Activated T-helper 9 cell treated with anti-CD3 and anti-CD28 coated beads, Interleukin-2, amount 50 U/mL, for 16 hours (primary cell): ENCODE data around the gene PHF1.
A peak's percentile ranks its signal among the peaks of the same experiment; 100 is the strongest.
"Not testable (repeated sequence)": the region's sequence is repeated elsewhere in the genome, so short reads cannot be mapped to it uniquely, and the experiment has no call there.

Experiments used
- DNase-seq: peaks from one replicate; pipeline ENCODE4 v3.0.0-alpha.2; 2020; ENCODE audit warnings: low read depth

The PHF1 gene

DNA sequence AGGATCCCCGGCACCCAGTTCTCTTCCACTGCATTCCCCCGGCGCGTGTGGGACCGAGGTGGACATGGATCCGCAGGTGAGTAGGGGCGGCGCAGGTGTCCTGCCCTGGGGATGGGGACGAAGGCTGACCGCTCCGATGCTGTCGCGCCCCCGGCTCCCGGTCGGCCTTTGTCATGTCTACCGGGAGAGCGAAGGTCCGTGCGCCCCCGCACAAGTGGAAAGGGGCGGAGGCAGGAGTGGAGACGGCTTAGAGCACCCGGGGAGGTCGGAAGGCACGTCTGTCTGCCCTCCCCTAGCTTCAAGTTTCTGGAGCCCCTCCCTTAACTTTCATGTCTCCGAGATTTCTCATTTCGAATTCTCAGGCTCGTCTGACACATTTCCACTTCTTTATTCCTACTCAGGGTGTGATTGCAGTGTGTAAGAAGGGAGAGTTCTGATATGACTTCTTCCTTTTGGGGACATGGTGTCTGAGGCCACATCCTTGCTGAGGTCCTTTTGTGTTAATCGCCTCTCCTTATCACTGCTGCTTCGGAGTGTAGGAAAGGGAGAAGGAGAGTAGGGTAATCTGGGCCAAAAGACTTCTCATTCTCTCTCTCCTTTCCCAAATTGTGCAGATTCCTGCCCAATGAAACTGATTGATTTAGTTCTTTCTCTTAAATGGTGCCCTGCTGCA is 18.8 kb upstream of the PHF1 start:
- DNase-seq, result no peak

DNA sequence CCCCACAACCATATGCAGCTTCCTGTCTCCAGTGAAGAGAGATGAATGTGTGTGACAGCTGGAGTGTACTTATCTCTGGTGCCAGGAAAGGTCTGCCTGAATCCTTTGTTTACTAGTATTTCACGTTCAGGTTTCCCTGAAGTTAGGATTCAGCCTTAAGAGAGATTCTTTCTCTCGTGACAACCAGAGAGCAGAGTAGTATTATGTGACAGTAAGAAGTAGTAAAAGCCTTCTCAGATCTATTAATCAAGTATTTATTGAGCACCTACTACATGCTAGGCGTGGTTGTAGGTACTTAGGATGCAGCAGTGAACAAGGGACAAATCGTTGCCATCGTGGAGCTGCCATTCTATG is 18.2 kb upstream of the PHF1 start:
- DNase-seq, result no peak

DNA sequence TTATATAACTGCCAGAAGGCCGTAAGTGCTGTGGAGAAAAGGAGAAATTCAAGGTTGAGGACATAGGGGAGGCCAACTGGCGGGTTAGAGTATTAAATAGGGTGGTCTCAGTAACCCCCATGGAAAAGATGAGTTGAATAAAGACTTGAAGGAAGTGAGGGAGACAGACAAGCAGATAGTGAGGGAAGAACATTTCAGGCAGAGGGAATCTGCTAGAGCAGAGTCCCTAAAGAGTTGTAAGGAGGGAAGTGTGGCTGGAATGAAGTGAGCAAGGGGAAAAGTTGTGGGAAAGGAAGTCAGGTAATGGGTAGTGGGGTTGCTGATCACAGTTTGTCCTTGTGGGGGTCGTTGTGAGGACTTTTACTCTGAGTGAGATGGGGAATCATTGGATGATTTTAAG is 17.8 kb upstream of the PHF1 start:
- DNase-seq, result no peak

DNA sequence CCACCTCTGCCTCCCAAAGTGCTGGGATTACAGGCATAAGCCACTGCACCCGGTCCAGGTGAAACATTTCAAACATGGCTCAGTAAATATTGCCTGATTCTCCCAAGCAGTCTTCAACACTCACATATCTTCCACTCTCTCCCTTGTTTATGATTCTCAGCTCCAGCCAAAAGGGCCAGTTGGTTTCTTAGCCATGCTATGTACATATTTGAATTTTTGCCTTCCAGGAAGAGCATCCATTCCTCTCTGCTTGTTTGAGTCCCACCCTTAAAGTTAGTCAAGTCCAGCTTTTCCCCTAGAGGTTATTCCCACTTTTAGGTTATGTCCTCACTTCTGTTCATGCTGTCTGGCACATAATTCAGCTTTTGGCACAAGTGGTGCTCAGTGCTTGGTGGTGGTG is 13.3 kb upstream of the PHF1 start:
- no peak for DNase-seq

DNA sequence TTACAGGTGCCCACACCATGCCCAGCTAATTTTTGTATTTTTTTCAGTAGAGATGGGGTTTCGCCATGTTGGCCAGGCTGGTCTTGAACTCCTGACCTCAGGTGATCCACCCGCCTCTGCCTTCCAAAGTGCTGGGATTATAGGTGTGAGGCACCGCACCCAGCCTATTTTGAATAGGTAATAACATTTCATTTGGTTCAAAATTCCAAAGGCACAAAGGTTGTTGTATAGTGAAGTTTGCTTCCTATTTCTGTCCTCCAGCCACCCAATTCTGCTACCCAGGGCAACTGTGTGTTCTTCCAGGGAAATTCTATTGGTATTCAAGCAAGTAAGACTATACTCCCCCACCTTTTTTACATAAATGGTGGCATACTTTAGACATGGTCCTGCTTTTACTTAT is 12.2 kb upstream of the PHF1 start:
- DNase-seq, result not testable (repeated sequence)

DNA sequence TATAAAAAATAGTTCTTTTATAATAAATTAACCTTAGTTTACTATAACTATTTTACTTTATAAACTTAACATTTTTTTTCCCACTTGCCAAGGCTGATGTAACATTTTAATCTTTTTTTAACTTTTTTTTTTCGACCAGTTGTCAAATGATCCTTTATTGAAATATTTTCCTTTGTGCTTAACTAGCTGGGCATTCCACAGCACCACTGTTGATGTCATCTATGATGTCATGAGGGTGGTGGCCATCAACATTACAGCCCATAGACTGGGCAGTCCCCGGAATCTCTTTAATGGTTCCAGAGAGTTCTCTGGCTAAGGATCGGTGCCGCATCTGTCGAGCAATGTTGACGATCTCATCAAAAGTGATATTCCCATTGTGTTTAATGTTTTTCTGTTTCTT is 10.9 kb upstream of the PHF1 start:
- DNase-seq, result not testable (repeated sequence)

DNA sequence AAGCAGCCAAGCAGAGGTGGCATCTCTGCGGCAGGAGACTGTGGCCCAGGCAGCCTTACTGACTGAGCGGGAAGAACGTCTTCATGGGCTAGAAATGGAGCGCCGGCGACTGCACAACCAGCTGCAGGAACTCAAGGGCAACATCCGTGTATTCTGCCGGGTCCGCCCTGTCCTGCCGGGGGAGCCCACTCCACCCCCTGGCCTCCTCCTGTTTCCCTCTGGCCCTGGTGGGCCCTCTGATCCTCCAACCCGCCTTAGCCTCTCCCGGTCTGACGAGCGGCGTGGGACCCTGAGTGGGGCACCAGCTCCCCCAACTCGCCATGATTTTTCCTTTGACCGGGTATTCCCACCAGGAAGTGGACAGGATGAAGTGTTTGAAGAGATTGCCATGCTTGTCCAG is 5.9 kb upstream of the PHF1 start:
- no peak for DNase-seq

DNA sequence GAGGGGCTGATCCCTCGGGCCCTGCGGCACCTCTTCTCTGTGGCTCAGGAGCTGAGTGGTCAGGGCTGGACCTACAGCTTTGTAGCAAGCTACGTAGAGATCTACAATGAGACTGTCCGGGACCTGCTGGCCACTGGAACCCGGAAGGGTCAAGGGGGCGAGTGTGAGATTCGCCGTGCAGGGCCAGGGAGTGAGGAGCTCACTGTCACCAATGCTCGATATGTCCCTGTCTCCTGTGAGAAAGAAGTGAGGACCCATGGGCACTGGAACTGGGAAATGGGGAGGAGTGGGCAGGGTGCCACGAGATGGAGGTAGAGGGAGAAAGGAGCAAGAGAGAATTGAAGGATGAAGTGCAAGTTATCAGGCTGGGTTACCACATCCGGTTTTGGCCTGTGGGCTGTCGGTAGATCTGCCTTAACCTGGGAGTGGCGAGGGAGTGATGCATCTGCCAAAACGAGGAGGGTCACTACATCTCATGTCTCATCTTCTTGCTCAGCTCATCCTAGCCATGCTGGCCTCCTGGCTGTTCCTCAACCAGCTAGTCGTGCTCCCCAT is 5.4 kb upstream of the PHF1 start:
- no peak for DNase-seq

DNA sequence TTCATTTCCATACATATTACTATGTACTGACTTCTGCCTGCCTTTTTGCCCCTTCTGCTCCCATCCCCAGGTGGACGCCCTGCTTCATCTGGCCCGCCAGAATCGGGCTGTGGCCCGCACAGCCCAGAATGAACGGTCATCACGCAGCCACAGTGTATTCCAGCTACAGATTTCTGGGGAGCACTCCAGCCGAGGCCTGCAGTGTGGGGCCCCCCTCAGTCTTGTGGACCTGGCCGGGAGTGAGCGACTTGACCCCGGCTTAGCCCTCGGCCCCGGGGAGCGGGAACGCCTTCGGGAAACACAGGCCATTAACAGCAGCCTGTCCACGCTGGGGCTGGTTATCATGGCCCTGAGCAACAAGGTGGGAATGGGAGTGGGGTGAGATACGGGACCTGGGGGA is 4.7 kb upstream of the PHF1 start:
- no peak for DNase-seq

DNA sequence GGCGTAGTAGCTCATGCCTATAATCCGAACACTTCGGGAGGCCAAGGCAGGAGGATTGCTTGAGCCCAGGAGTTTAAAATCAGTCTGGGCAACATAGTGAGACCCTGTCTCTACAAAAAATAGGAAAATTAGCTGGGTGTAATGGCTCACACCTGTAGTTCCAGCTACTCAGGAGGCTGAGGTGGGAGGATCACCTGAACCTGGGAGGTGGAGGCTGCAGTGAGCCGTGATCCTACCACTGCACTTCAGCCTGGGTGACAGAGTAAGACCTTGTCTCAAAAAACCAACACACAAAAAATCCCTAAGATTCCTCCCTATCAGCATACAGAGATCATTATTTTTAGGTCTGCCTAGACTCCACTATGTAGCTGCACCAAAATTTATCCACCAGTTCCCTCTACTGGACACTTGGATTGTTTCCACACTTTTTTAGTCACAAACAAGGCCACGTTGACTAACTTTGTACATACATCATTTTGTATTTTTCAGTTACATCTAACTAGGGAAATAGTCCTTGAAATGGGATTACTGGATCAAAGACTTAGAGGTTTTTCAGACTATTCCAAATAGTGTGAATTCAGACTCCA is 3.6 kb upstream of the PHF1 start:
- DNase-seq, result no peak

DNA sequence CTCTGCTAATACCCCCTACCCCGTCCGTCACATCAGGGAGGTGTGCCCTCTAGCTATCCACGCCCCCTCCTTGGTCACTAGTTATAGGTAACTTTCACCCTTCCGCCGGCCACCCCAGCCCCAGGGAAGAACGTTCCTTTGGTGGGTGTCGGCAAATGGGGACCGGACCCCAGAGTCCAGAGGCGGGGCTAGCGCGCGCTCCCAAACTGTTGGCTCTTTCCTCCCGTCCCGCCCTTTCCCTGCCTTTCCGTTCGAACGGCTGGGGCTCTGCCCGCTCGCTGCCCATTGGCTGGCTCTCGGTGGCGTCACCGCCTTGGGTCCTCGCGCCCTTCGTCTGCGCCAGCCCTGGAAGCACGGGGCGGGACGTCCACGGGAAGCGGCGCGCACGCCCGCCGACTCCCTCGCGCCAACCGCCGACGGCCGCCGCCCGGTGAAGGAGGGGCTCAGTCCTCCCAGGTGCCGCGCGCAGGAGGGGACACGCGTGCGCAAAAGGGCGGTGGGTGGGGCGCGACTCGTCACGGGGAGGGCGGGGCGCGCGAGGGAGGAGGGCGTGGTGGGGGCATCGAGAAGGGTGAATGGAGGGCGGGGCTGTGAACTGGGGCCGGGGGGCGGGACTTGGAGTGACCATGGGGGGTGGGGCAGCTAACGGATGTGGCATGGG is 634 bp upstream of the PHF1 start:
- peak; percentile 98 for DNase-seq

DNA sequence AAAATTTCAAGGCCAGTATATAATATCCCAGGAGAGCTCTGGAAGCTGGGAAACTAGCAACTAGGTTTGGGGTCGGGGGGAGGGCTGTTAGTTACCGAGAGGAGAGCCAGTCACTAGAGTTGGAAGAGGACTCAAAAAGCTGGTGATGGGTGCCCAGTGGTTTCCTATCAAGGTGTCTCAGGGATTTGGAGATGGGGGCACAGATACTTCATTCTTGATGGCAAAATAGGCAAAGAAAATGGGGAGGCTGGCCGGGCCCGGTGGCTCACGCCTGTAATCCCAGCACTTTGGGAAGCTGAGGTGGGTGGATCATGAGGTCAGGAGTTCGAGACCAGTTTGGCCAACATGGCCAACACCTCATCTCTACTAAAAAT is 805 bp downstream of the PHF1 start:
- DNase-seq, result no peak

DNA sequence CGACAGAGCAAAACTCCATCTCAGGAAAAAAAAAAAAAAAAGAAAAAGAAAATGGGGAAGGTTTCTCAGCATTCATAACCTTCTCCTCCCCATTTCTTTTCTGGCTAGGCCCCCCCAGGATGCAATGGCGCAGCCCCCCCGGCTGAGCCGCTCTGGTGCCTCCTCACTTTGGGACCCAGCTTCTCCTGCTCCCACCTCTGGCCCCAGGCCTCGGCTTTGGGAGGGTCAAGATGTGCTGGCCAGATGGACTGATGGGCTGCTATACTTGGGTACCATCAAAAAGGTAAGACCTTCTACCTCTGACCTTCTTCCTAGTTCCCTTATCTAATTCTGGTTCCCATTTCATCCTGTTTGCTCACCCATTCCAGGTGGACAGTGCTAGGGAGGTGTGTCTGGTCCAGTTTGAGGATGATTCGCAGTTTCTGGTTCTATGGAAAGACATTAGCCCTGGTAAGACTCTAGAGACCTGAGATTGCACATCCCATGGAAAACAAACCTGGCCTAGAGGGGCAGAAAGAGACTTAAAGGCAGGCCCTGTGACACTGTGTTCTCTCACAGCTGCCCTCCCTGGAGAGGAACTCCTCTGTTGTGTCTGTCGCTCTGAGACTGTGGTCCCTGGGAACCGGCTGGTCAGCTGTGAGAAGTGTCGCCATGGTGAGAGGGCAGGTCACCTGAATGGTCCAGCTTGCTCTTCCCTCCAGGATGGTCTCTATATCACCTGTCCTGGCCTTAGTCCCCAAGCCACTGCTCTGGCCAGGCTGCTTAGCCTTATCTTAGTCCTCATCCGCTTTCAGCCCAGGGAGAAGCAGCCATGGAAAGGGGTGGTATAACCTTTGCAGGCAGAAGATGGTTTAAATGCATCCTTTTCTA is 1.6 kb downstream of the PHF1 start:
- no peak for DNase-seq

DNA sequence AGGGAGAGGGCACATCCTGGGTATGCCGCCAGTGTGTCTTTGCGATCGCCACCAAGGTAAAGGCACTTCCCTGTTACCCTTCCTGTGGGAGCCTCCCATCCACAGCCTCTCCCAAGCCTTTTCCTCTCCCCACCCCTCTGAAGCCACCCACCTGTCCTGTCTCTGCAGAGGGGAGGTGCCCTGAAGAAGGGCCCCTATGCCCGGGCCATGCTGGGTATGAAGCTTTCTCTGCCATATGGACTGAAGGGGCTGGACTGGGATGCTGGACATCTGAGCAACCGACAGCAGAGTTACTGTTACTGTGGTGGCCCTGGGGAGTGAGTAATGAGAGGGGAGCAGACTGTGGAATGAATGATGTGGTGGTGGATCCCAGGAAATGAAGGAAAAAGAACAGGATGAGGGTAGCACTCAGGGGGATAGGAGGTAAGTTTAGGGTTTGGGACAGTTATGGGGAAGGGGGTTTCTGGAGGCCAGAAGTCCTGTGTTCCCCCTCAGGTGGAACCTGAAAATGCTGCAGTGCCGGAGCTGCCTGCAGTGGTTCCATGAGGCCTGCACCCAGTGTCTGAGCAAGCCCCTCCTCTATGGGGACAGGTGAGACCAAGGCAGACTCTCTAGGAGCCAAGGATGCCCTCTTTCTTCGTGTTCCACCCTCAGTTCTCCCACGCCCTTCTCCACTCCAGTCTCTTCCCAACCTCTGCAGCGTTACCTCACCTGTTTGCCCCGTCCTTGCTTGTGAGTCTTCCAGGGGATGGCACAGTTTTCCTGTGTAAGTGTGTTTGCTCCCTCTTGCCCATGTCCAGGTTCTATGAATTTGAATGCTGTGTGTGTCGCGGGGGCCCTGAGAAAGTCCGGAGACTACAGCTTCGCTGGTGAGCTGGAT is 2.7 kb downstream of the PHF1 start:
- DNase-seq, result no peak

DNA sequence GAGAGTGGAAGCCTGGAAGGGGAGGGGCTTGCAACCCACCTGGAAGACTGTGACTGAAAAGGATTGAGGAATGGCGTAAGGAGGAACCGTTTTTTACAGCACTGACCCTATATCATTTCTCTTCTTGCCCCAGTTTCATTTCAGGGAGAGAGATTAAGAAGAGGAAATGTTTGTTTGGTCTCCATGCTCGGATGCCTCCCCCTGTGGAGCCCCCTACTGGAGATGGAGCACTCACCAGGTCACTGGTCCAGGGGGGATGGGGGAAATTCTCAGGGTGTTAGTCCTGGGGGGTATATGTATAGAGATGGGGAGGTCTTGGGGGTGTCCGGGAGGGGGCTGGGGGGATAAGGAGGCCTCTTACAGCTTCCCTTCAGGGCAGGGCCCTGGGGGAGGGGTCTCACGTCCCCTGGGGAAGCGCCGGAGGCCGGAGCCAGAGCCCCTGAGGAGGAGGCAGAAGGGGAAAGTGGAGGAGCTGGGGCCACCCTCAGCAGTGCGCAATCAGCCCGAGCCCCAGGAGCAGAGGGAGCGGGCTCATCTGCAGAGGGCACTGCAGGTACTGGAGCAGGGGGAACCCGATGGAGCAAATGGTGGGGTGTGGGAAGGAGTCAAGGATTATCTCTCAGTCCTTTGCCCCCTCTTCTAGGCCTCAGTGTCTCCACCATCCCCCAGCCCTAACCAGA is 3.9 kb downstream of the PHF1 start:
- no peak for DNase-seq

DNA sequence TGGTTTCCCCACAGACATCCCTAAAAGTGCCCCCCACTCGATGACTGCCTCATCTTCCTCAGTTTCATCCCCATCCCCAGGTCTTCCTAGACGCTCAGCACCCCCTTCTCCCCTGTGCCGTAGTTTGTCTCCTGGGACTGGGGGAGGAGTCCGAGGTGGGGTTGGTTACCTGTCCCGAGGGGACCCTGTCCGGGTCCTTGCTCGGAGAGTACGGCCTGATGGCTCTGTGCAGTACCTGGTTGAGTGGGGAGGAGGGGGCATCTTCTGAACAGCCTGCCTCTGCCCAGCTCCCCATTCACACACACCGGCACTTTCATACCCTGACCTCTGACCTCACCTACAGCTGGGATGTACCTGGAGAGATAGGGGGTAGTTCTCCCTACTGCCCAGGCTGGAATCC is 5.0 kb downstream of the PHF1 start:
- DNase-seq, result no peak

DNA sequence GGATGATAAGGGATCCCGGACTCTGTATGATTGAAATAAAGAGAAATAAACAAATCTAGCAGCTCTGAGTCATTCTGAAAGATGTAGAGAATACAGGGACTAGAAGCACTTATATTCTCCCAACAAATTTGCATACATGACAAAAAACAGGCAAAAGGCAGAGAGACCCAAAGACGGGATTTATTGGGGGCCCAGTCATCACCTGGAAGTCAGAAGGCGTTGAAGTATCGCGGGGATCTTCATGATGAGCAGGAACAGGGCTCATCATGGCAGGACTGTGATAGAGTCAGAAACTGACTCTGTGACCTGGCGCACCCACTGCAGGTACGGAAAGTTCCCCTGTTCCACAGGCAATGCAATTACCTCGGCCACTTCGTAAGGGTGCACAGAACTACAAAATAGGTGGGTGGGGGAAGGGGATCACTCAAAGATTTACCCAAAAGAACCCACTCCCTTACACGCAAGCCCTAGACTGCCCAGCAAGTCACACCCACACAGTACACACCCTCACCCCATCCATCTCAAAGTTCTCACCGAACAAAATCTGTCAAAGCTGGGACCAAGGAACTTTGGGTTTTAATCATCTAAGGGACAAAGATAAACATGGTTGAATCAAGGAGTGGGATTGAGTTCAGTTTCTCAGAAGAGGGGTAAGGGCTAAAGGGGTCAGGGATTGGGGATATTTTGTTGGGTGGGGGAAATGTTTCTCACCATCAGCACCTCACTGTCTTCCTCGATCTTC is 5.7 kb downstream of the PHF1 start:
- DNase-seq, result no peak

DNA sequence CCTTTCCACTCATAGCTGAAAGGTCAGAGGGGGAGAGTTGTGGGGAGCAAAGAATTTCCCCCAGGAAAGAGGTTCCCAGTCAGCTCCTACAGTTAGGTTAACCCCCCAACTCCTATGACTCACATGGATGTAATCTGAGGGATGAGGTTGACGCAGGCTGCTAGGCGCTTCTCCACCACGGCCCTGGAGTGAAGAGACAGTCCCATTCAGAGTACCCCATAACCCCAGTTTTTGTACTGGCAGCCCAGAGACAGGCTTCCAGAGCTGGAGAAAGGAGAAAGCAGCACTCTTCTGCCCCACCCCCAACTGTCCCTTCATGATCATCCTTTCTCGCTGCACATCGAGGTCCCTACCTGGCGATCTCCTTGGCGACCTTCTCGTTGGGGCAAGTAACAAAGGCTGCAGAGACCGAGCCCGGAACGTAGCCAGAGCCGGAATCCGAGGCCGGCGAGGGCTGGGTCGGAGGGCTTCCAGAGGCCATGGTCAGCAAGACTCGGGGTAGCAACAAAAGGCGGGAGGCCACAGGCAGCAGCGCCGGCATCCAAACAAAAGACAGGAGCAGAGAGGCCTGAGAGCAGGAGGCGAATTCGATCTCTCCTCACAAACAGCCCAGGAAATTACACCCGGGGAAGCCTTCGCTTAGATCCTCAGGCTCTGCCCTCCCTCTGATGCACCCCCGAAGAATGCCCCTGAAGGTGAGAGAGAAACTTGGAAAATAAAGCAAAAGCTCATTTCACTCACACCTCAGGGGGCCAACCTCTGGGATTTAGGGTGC is 6.5 kb downstream of the PHF1 start:
- no peak for DNase-seq

DNA sequence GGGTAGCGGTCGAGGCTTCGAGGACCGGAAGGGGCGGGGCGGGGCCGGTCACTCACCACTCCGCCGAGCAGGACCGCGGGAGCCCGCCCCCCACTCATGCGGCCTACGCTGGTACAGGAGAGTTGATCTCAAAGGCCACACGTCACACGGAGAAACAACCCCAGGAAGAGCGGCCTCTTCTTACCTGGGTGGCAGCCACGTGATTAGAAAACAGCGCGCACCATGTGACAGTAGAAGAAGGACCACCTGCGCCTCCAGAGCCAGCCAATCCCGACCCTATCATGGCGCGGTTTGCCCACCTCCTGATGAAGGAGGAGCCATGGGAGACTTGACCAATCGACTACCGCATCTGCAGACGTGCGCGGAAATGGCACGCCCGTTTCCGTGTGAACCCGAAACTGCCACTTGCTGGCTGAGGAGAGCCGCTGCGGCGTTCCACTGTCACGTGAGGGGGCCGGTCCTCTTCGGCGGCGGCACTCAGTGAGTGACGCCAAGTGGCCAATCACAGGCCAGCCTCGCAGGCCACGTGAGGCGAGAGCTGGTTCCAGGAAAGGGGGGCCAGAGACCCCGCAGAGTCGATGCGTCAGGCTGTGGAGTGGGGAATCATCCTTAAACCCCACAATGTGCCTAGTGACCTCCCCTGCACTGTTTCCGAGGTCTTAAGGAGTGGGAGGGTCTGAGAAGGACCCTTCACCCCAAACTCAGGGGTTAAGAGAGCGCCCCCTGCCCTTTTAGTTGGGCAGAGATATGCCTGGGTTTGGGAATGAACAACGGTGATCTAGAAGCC is 7.3 kb downstream of the PHF1 start, which contains the start of gene CUTA:
TSS of gene CUTA (minus strand) at position 205 of the 787 bp plus-strand sequence. CDS start at position 98, 107 bp downstream.
- DNase-seq, result peak; percentile 96
